A549 (cell line): ENCODE measurements around the gene ERP29.

Experiments used
- EP300 ChIP-seq, 2 experiments: fragments of >200 bp; sonication (Bioruptor Twin); formaldehyde crosslinking; IDR thresholded peaks; 2 replicates in 1 of 2; 3 replicates in 1 of 2; pipeline ENCODE4 v1.6.1; 2016 to 2017
- HDAC2 ChIP-seq: fragments of 200-600 bp; sonication (generic); IDR thresholded peaks from 2 replicates; pipeline ENCODE4 v1.6.1; 2016
- POLR2A ChIP-seq: IDR thresholded peaks from 2 replicates; pipeline ENCODE4 v1.6.1; 2012; ENCODE audit warnings: mild to moderate bottlenecking, low read length
- TF ChIP-seq, protein P1 (sequence below): fragments of >200 bp; sonication (Bioruptor Twin); formaldehyde crosslinking; IDR thresholded peaks from 2 replicates; pipeline ENCODE4 v1.6.1; 2016
- TF ChIP-seq, protein P2 (sequence below): fragments of >200 bp; sonication (Bioruptor Twin); formaldehyde crosslinking; IDR thresholded peaks from 3 replicates; pipeline ENCODE4 v1.5.1; 2016

DNA sequence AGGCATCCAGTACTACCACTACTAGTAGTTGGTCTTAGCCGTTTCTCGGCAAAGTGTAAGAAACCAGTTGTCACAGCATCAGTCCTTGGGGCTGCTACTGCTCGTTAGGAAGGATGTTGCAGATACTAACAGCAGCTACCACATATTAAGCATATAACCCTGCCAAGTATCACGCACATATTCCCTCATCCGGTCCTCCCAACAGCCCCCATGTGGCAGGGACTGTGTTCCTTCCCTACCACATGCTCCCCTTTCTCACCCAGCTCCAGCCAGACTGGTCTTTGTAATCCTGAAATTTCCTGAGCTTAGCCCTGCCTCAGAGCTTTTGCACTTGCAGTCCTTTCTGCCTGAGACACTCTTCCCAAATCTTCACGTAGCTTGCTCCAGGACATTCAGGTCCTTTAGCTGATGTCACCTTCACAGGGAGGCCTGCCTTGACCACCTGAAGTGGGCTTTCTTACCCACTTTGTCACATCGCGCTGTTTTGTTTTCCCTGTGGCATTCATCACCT lies 7.8 kb downstream of the ERP29 start:
- TF ChIP-seq, protein P1, sequence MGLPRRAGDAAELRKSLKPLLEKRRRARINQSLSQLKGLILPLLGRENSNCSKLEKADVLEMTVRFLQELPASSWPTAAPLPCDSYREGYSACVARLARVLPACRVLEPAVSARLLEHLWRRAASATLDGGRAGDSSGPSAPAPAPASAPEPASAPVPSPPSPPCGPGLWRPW: no peak
- TF ChIP-seq, protein P2, sequence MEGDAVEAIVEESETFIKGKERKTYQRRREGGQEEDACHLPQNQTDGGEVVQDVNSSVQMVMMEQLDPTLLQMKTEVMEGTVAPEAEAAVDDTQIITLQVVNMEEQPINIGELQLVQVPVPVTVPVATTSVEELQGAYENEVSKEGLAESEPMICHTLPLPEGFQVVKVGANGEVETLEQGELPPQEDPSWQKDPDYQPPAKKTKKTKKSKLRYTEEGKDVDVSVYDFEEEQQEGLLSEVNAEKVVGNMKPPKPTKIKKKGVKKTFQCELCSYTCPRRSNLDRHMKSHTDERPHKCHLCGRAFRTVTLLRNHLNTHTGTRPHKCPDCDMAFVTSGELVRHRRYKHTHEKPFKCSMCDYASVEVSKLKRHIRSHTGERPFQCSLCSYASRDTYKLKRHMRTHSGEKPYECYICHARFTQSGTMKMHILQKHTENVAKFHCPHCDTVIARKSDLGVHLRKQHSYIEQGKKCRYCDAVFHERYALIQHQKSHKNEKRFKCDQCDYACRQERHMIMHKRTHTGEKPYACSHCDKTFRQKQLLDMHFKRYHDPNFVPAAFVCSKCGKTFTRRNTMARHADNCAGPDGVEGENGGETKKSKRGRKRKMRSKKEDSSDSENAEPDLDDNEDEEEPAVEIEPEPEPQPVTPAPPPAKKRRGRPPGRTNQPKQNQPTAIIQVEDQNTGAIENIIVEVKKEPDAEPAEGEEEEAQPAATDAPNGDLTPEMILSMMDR: no peak
- TF ChIP-seq EP300 (IDR thresholded peaks at IDR 0.05) (no peak), POLR2A (no peak), HDAC2 (no peak)
